ENCODE data around the gene PEX14.
A peak's percentile ranks its signal among the peaks of the same experiment; 100 is the strongest.
"Not testable (repeated sequence)": the region's sequence is repeated elsewhere in the genome, so short reads cannot be mapped to it uniquely, and the experiment has no call there.

The PEX14 gene, protein sequence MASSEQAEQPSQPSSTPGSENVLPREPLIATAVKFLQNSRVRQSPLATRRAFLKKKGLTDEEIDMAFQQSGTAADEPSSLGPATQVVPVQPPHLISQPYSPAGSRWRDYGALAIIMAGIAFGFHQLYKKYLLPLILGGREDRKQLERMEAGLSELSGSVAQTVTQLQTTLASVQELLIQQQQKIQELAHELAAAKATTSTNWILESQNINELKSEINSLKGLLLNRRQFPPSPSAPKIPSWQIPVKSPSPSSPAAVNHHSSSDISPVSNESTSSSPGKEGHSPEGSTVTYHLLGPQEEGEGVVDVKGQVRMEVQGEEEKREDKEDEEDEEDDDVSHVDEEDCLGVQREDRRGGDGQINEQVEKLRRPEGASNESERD

DNA sequence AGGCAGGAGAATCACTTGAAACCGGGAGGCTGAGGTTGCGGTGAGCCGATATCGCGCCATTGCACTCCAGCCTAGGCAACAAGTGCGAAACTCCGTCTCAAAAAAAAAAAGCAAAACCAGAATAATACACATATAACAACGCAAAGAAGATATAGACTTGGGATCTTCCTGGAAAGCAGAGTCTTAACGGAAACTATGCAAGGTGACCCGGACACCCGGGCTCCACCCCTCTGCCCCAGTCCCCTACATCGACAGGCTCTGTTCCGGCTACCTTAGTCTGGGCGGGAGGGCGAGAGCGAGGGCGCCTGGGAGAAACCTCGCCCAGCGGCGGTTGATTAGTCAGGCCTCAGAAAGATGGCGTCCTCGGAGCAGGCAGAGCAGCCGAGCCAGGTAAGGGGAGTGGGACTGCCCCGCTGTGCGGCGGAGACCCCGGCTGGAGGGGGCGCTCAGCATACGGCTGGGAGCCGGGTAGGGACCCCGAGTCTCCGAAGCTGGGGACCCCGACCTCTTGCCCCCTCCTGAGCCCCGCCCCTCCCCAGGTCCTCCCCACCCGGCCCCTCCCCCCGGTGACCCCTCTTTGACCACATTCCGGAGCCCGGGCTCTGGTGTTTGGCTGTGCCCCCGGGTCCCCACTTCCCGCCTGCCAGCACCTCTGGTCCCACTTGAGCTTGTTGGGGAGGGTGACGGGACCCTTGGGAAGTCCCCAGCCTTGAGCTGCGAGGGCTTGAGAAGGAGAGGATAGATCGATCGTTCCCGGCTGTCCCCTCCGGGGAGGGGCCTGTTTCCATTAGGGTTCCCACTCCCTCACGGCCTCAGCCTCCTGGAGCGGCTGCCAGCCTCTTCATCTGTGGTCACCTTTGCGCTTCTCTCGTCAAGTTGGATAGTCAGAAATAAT, at the start of gene PEX14:
PEX14 (plus strand) TSS at position 338 of the 895 bp plus-strand sequence; CDS start at position 355, 17 bp downstream.
- no peak for FAIRE-seq
- peak; percentile 96 for DNase-seq (ENCODE audit: low spot score)

- not testable (repeated sequence) for FAIRE-seq
Observed at GRCh38 chr1:10425826-10426534, 48.8 kb upstream of the PEX14 start.

DNA sequence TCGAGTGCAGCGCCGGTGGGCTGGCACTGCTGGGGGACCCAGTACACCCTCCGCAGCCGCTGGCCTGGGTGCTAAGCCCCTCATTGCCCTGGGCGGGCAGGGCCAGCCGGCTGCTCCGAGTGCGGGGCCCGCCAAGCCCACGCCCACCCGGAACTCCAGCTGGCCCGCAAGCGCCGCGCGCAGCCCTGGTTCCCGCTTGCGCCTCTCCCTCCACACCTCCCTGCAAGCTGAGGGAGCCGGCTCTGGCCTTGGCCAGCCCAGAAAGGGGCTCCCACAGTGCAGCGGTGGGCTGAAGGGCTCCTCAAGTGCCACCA, 48.3 kb upstream of the PEX14 start:
- DNase-seq (ENCODE audit: low spot score); FAIRE-seq: not testable (repeated sequence)

More at GRCh38 chr1:10425826-10426534, 48.8 kb upstream of the PEX14 start:
- not testable (repeated sequence) for DNase-seq (ENCODE audit: low spot score)

DNA sequence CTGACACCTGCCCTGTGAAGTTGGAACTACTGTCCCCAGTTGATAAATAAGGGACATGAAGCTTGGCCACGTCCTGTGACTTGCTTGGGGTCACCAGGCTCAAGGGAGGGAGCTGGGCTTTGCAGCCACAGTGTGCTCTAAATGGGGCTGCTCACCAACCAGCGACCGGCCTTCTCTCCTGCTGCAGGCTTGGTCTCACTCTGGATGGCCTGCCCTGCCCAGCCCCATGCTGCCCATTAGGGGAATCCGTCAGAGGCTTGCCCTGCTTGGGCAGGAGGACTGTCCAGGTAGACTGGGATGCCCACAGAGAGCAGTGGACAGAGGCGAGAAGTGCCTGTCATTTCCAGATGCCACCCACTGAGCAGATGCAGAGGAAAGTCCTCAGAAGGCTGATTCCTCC, 45.8 kb upstream of the PEX14 start:
- FAIRE-seq: no peak
- DNase-seq (ENCODE audit: low spot score): no peak

GRCh38 chr1:10429868-10430215, 44.9 kb upstream of the PEX14 start:
- FAIRE-seq (no peak), DNase-seq (ENCODE audit: low spot score) (no peak)

DNA sequence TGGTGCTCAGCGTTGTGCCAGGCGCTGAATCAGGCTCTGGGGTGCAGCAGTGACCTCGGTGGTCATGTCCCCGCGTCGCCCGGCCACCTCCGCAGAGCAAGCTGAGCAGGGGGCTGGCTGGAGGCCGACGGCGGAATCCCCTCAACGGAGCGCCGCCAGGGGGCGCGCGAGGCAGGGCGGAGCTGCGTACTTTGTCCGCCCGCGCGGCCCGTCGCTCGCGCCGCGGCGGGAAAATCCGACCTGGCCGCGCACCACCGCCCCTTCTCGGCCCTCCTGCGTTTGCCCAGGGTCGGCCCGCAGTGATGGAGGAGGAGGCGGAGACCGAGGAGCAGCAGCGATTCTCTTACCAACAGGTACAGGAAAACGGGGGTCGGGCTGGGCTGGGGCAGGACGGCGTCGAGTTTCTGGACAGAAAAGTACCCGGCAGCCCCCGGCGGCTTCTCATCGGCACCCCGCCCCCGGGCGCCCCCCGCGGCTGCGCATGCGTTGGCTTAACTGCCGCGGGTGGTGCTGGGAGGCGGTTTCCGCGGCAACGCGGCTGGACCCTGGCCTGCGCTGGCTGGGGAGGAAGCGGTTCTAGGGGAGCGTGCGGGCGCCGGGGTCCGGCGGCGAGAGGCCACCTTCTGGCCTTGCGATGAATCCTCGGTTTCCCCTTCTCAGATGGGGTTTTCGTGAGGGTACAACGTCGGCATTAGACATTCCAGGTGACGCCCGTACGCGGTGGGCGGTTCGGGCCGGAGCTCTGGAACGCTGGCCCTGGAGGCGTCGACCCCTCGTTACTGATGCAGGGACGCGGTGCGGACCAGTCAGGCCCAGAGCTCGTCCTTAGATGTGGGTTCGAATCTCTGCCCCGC, 44.3 kb upstream of the PEX14 start, which contains the start of gene CENPS:
CENPS (plus strand) TSS at position 218 of the 854 bp plus-strand sequence; CDS start at position 303, 85 bp downstream.
- no peak for FAIRE-seq
- peak; percentile 98 for DNase-seq (ENCODE audit: low spot score)

- DNase-seq (ENCODE audit: low spot score): no peak
- FAIRE-seq: no peak
Observed at GRCh38 chr1:10431070-10431730, 43.5 kb upstream of the PEX14 start.

DNA sequence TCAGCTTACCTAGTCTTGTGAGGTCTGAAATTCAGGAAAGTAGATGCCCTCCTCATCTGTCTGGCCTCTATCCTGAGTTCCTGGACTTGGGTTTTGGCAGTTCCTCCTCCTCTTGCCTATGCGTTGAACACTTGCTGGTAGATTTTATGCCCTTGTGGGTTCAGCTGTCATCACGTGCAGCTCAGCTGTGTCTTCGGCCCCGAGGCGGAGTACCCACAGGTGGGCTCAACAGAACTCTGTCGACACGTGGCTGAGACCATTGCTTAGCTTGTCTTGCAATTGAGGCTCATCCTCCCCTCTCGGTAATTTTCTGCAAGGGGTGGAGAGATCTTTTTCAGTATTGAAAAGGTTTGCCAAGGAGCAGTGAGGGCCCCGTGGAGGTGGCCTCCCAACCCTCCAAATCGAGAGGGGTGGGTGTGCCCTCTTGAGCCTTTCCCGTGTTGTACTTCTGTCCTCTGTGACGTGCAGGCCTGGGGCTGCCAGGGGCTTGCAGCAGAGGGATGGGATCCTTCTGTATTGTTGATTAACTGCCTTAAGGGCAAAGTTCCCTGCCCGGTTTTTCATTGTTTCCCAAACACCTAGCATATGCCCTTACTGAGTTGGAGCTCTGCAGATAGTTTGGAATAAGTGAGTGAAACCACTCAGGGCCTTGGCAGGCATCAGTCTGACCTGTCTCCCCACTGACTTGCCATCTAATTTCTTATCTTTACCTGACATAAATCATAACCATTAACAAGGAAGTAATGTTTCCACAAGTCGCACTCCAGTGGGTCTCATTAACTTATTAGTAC, 41.6 kb upstream of the PEX14 start:
- DNase-seq (ENCODE audit: low spot score): no peak
- no peak for FAIRE-seq

- DNase-seq (ENCODE audit: low spot score): no peak
Observed at GRCh38 chr1:10433790-10434189, 41.0 kb upstream of the PEX14 start.

DNA sequence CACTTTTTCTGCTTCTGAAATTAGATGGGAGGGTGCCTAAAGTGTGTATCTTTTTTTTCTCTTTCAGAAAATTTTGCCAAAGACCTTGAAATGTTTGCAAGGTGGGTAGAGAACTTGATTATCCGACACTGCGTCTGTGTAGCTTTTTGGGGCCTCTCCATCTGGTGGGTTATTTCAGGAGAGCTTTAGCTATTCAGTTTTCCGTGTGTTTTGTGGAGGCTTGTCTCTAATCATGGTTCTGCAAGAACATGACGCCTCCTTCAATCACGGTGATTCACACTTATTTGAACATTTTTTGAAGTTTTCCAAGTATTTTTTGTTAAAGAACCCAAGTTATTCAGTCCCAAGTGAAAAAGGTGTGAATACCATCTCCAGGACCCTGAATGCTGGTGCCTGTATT, 40.2 kb upstream of the PEX14 start:
- DNase-seq (ENCODE audit: low spot score): no peak
- no peak for FAIRE-seq

More at GRCh38 chr1:10433790-10434189, 41.0 kb upstream of the PEX14 start:
- no peak for FAIRE-seq

GRCh38 chr1:10437052-10437451, 37.7 kb upstream of the PEX14 start:
- FAIRE-seq: no peak
- no peak for DNase-seq (ENCODE audit: low spot score)

- DNase-seq (ENCODE audit: low spot score) (no peak), FAIRE-seq (no peak)
Observed at GRCh38 chr1:10438677-10439163, 36.0 kb upstream of the PEX14 start.

DNA sequence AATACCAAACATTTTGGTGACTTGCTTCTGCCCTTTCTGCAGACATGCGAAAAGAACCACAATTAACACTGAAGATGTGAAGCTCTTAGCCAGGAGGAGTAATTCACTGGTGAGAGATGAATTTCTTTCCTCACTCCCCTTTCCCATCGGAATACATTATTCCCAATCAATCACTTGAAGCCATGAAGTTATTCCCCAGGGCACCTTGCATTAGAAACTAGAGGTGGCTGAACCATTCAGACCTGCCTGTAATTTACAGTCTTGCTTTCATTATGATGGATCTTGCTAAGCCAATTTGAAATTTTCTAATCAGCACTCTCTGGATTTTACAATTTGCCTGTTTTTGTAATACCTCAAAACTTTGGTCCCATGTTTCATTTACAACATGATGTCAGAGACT, 34.4 kb upstream of the PEX14 start:
- DNase-seq (ENCODE audit: low spot score): no peak
- FAIRE-seq: no peak

GRCh38 chr1:10440794-10441193, 34.0 kb upstream of the PEX14 start:
- FAIRE-seq (no peak), DNase-seq (ENCODE audit: low spot score) (no peak)

- no peak for FAIRE-seq
- no peak for DNase-seq (ENCODE audit: low spot score)
Observed at GRCh38 chr1:10444248-10444647, 30.5 kb upstream of the PEX14 start.

GRCh38 chr1:10444795-10445397, 29.9 kb upstream of the PEX14 start:
- FAIRE-seq: no peak
- no peak for DNase-seq (ENCODE audit: low spot score)

- no peak for DNase-seq (ENCODE audit: low spot score)
- no peak for FAIRE-seq
Observed at GRCh38 chr1:10446790-10447422, 27.8 kb upstream of the PEX14 start.

DNA sequence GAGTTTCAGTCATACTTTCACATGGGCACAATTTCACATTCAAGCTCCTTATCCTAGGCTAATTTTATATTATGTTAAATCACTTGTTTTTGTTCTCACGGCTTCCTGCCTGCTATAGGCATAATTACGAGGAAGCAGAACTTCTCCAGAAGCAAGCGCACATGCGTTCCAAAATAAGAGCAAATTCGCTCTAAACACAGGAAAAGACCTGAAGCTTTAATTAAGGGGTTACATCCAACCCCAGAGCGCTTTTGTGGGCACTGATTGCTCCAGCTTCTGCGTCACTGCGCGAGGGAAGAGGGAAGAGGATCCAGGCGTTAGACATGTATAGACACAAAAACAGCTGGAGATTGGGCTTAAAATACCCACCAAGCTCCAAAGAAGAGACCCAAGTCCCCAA, 25.0 kb upstream of the PEX14 start, which contains the start of gene CORT:
CORT (plus strand) TSS at position 281 of the 400 bp plus-strand sequence. CDS start 193 bp downstream, outside the sequence.
- DNase-seq (ENCODE audit: low spot score): no peak
- no peak for FAIRE-seq

Data from urothelium cell line (cell line).